A549 treated with AZD2906 at 1 μM for 4 hours (cell line): ENCODE results near the gene CLEC2D. TPM values are rescaled to one million over a fixed set of nuclear protein-coding genes. Genes with fewer than 3 reads are reported as not detected.

Source experiments
- total RNA-seq: library from RNA; stranded (reverse); fragments of 200-300 nt; extraction: Qiagen RNA extraction; gene quantifications from 5 replicates; pipeline ENCODE4 v1.2.3, GENCODE V29; 2022

CLEC2D gene, protein sequence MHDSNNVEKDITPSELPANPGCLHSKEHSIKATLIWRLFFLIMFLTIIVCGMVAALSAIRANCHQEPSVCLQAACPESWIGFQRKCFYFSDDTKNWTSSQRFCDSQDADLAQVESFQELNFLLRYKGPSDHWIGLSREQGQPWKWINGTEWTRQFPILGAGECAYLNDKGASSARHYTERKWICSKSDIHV
- total RNA-seq: 0.35 to 0.89 TPM (median 0.39 TPM) in 5 replicates

DNA sequence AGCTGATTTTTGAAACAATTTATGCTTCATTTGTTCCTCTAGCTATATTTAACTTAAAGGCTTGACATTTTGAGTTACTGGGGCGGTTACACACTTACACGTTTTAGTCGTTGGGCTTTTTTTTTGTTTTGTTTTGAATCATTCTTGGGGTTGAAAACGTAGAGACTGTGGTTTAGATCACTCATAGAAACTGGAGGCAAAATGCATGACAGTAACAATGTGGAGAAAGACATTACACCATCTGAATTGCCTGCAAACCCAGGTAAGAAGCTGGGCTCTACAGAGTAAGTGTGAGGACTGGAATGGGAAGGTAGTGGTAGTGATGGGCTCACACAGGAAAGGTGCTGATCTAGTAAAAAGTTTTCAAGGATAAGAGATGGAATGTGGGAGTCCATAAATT, at the start of gene CLEC2D:
CLEC2D (plus strand) TSS at position 180 of the 400 bp plus-strand sequence; CDS start at position 202, 22 bp downstream.

DNA sequence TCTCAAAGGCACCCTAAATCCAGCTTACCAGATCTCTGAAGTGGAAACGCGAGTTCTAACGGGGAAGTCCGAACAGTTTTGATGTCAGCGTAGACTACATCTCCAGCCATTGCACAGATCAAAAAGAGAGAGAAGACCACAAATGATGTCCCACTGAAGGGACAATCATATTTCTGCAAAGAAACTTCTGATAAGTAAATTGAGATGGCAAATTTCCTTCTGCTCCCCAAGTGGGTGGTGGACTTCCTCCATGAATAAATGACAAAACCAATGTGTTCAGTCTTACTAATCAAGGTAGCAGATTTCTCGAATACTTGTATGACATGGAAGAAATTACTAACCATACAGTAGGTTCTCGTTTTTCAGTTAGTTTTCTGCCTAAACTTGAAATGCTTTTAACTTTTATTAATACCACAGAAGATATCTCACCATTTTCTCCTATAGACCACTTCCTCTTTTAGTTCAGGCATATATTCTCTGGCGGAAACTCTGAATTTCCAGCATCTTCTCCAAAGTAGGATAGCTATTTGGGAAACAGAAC, 63.5 kb downstream of the CLEC2D start, which contains the start of gene CLECL1:
CLECL1 (minus strand) TSS at position 177 of the 541 bp plus-strand sequence.

Other genes with a start within 250 kb of the CLEC2D start
- gene KLRB1, start 61.8 kb upstream of the CLEC2D start, total RNA-seq: not detected in 5 replicates
- not detected in 5 replicates for gene CLECL1, start 63.4 kb downstream of the CLEC2D start, total RNA-seq
- not detected in 5 replicates for gene CD69, start 91.2 kb downstream of the CLEC2D start, total RNA-seq
- not detected in 5 replicates for gene KLRF1, start 157.8 kb downstream of the CLEC2D start, total RNA-seq
- 1.00 to 1.4 TPM (median 1.3 TPM) in 5 replicates for gene CLEC2B, start 199.6 kb downstream of the CLEC2D start, total RNA-seq
- not detected in 5 replicates for gene KLRF2, start 211.8 kb downstream of the CLEC2D start, total RNA-seq